NT2/D1 (cell line): ENCODE results near the gene HOXA4.

Source experiments
- SUZ12 ChIP-seq: IDR thresholded peaks from 2 replicates; pipeline ENCODE4 v1.6.1; 2011; ENCODE audit not compliant: insufficient read length, insufficient read depth; ENCODE audit errors: extremely low read depth
- YY1 ChIP-seq: IDR thresholded peaks from 2 replicates; pipeline ENCODE4 v1.6.1; 2011; ENCODE audit not compliant: insufficient read length, insufficient read depth
- ZNF274 ChIP-seq: IDR thresholded peaks from 2 replicates; pipeline ENCODE4 v1.6.1; 2011; ENCODE audit warnings: mild to moderate bottlenecking, low read depth, low read length

- TF ChIP-seq ZNF274 = no peak
- TF ChIP-seq YY1 = no peak
- TF ChIP-seq SUZ12 = no peak
These were observed 3.1 kb upstream of the HOXA4 start for GRCh38 chr7:27133409-27134231.
